Right cardiac atrium (tissue), 5 donors: ENCODE measurements around the gene AKAP11. TPM values are rescaled to one million over a fixed set of nuclear protein-coding genes. Genes with fewer than 3 reads are reported as not detected.
"Not testable (repeated sequence)": the region's sequence is repeated elsewhere in the genome, so short reads cannot be mapped to it uniquely, and the experiment has no call there.

Experiments used
- ATAC-seq, 2 donors: fragments of 200-7000 bp; cut with Tn5 transposase; one replicate each; pipeline versions ENCODE4 v1.8.0 to v1.9.1; 2020; ENCODE audit warnings: moderate library complexity in 2 of 2, mild to moderate bottlenecking in 1 of 2
- DNase-seq, 3 donors: peaks; one replicate each; pipeline ENCODE4 v3.0.0-alpha.2; 2020
- H3K27ac ChIP-seq: one replicate; pipeline ENCODE4 v1.5.1; 2013; ENCODE audit warnings: mild to moderate bottlenecking, low read length, control low read depth, moderate library complexity
- H3K27me3 ChIP-seq: one replicate; pipeline ENCODE4 v1.6.1; 2013; ENCODE audit not compliant: control insufficient read depth, insufficient read depth
- H3K4me1 ChIP-seq: one replicate; pipeline ENCODE4 v1.6.1; 2013; ENCODE audit warnings: low read length; ENCODE audit not compliant: control insufficient read depth, insufficient read depth
- H3K4me3 ChIP-seq: one replicate; pipeline ENCODE4 v1.5.1; 2013; ENCODE audit warnings: low read length, control low read depth
- H3K9me3 ChIP-seq: one replicate; pipeline ENCODE4 v1.6.1; 2013; ENCODE audit warnings: low read length; ENCODE audit not compliant: control insufficient read depth
- WGBS: extraction: QIAGEN DNeasy Blood & Tissue Kit; methylation state at CpG from one replicate; pipeline ENCODE4 v1.1.7; 2013; 5-methylcytosine and 5-hydroxymethylcytosine counted together
- intact Hi-C, 4 donors: fragments of 100-400 bp; cut with DNase I; formaldehyde crosslinking; loops; one replicate each; pipeline versions ENCODE4 v1.11.0 to v1.14.0; 2022 to 2023
- long read RNA-seq, 4 donors: library from polyadenylated mRNA; unstranded; transcript quantifications; one replicate each; pipeline ENCODE4 v2.0.0, GENCODE V29; 2020 to 2021
- polyA plus RNA-seq: library from polyadenylated mRNA; stranded (reverse); fragments of 200-250 nt; gene quantifications from one replicate; pipeline ENCODE4 v1.2.3, GENCODE V29; 2013
- total RNA-seq, 4 donors: library from RNA; stranded (reverse); fragmentation: NEBNext Ultra II Directional; extraction: Animal tissue kit (Norgen Biotek cat#: 25700); gene quantifications; one replicate each; pipeline ENCODE4 v1.2.1, GENCODE V29; 2021
- donor health status: healthy with polysubstance abuse.
- donor health status: DM: no; HTN: yes; CAD: no.
- donor health status: DM: no; HTN: no; CAD: no.
- donor health status: DM: no; HTN: yes; CAD: no; lungs with severe emphysema.
- donor health status: DM: yes; HTN: yes; CAD: no.

Gene AKAP11
- total RNA-seq (10 to 100 TPM; 30.2 to 41.3 (median 37.2) TPM), polyA plus RNA-seq (7.6 TPM)
- long read RNA-seq, donor 1, partial matches to known transcripts = 3 of 10 reads
- long read RNA-seq, donor 1, other reads (novel, unspliced or antisense) = 7 of 10 reads
- long read RNA-seq, donor 2, full-length matches to known transcripts = 1 of 1 reads
- long read RNA-seq, donor 2, partial matches to known transcripts = 0 of 1 reads
- long read RNA-seq, donor 2, other reads (novel, unspliced or antisense) = 0 of 1 reads
- long read RNA-seq, donor 3, partial matches to known transcripts = 10 of 22 reads
- long read RNA-seq, donor 3, other reads (novel, unspliced or antisense) = 12 of 22 reads
- long read RNA-seq, donor 4, partial matches to known transcripts = 0 of 1 reads
- long read RNA-seq, donor 4, other reads (novel, unspliced or antisense) = 1 of 1 reads

GRCh38 chr13:42272115-42272803 lies at the start of gene AKAP11:
Gene AKAP11 (plus strand): TSS chr13:42272152. CDS start chr13:42286349, 14,197 bp downstream.
- DNase-seq (peak in 2 of 3 donors; percentile 57 to 82), ATAC-seq (peak; percentile 56 to 68)
- under 1% methylated on average over 59 of the region's 59 CpGs for WGBS
- Histone ChIP-seq H3K4me1 (no peaks in the 10 kb centered on the region), H3K27ac (peak within 1 kb of the TSS; percentile 81), H3K27me3 (no peaks in the 10 kb centered on the region), H3K9me3 (no peaks in the 10 kb centered on the region), H3K4me3 (peak within 1 kb of the TSS; percentile 87)
- intact Hi-C loops = no loop called here

GRCh38 chr13:42223681-42224080 lies 48.3 kb upstream of the AKAP11 start:
- Histone ChIP-seq H3K27me3 (no peaks in the 10 kb centered on the region), H3K27ac (no peak overlapping the region), H3K9me3 (no peaks in the 10 kb centered on the region), H3K4me1 (no peaks in the 10 kb centered on the region), H3K4me3 (no peak overlapping the region)
- ATAC-seq = no peak
- no peak for DNase-seq
- WGBS = 98% methylated on average over 4 of the region's 4 CpGs
- intact Hi-C loops = no loop called here

GRCh38 chr13:42225051-42225450 lies 46.9 kb upstream of the AKAP11 start:
- DNase-seq (no peak), ATAC-seq (no peak)
- intact Hi-C loops = no loop called here
- Histone ChIP-seq H3K27me3 (no peaks in the 10 kb centered on the region), H3K4me1 (no peaks in the 10 kb centered on the region), H3K27ac (no peak overlapping the region), H3K9me3 (no peaks in the 10 kb centered on the region), H3K4me3 (no peak overlapping the region)
- 97% methylated on average over 2 of the region's 2 CpGs for WGBS

- DNase-seq, H3K27me3 ChIP-seq, H3K4me3 ChIP-seq, H3K27ac ChIP-seq, ATAC-seq, intact Hi-C loops, H3K4me1 ChIP-seq, H3K9me3 ChIP-seq: not testable (repeated sequence)
- WGBS = 96% methylated on average over 5 of the region's 5 CpGs
These were observed 45.2 kb upstream of the AKAP11 start for GRCh38 chr13:42226759-42227158.

GRCh38 chr13:42228527-42228926 lies 43.4 kb upstream of the AKAP11 start:
- H3K27me3 ChIP-seq = no peaks in the 10 kb centered on the region
- WGBS = 93% methylated on average over 1 of the region's 1 CpG
- intact Hi-C loops = no loop called here
- H3K4me3 ChIP-seq = no peak overlapping the region
- H3K9me3 ChIP-seq = no peaks in the 10 kb centered on the region
- no peaks in the 10 kb centered on the region for H3K4me1 ChIP-seq
- ATAC-seq (no peak), DNase-seq (no peak)
- no peak overlapping the region for H3K27ac ChIP-seq

- H3K4me1 ChIP-seq = no peaks in the 10 kb centered on the region
- H3K27ac ChIP-seq = no peak overlapping the region
- DNase-seq (no peak), ATAC-seq (no peak)
- intact Hi-C loops = no loop called here
- no peak overlapping the region for H3K4me3 ChIP-seq
- WGBS = 90% methylated on average over 3 of the region's 3 CpGs
- no peaks in the 10 kb centered on the region for H3K9me3 ChIP-seq
- no peaks in the 10 kb centered on the region for H3K27me3 ChIP-seq
These were observed 42.7 kb upstream of the AKAP11 start for GRCh38 chr13:42229287-42229686.

GRCh38 chr13:42232671-42233070 lies 39.3 kb upstream of the AKAP11 start:
- Histone ChIP-seq H3K27me3 (no peaks in the 10 kb centered on the region), H3K4me3 (no peak overlapping the region), H3K9me3 (no peaks in the 10 kb centered on the region), H3K4me1 (no peaks in the 10 kb centered on the region), H3K27ac (no peak overlapping the region)
- ATAC-seq (no peak), DNase-seq (no peak)
- 89% methylated on average over 4 of the region's 4 CpGs for WGBS
- intact Hi-C loops = no loop called here

GRCh38 chr13:42233726-42234125 lies 38.2 kb upstream of the AKAP11 start:
- intact Hi-C loops = no loop called here
- 53% methylated on average over 1 of the region's 1 CpG for WGBS
- ATAC-seq (no peak), DNase-seq (no peak)
- no peaks in the 10 kb centered on the region for H3K9me3 ChIP-seq
- H3K27ac ChIP-seq = no peak overlapping the region
- no peak overlapping the region for H3K4me3 ChIP-seq
- H3K4me1 ChIP-seq = no peaks in the 10 kb centered on the region
- no peaks in the 10 kb centered on the region for H3K27me3 ChIP-seq

- H3K27ac ChIP-seq = no peak overlapping the region
- no peak for DNase-seq
- no peaks in the 10 kb centered on the region for H3K9me3 ChIP-seq
- no peak for ATAC-seq
- H3K4me1 ChIP-seq = no peaks in the 10 kb centered on the region
- WGBS = 83% methylated on average over 1 of the region's 1 CpG
- H3K27me3 ChIP-seq = no peaks in the 10 kb centered on the region
- no peak overlapping the region for H3K4me3 ChIP-seq
- intact Hi-C loops = no loop called here
These were observed 32.8 kb upstream of the AKAP11 start for GRCh38 chr13:42239161-42239560.

- Histone ChIP-seq H3K27me3 (no peaks in the 10 kb centered on the region), H3K4me1 (no peaks in the 10 kb centered on the region), H3K27ac (no peak overlapping the region), H3K4me3 (no peak overlapping the region), H3K9me3 (no peaks in the 10 kb centered on the region)
- DNase-seq (no peak), ATAC-seq (no peak)
- intact Hi-C loops = no loop called here
These were observed 32.3 kb upstream of the AKAP11 start for GRCh38 chr13:42239644-42240043.

GRCh38 chr13:42246541-42246940 lies 25.4 kb upstream of the AKAP11 start:
- Histone ChIP-seq H3K4me1 (no peaks in the 10 kb centered on the region), H3K9me3 (no peaks in the 10 kb centered on the region), H3K27ac (no peak overlapping the region), H3K27me3 (no peaks in the 10 kb centered on the region), H3K4me3 (no peak overlapping the region)
- WGBS = 93% methylated on average over 8 of the region's 8 CpGs
- ATAC-seq = no peak
- no peak for DNase-seq
- intact Hi-C loops = no loop called here
